Left lung (tissue), 14 donors: ENCODE data around the gene DHX32. TPM values are rescaled to one million over a fixed set of nuclear protein-coding genes. Genes with fewer than 3 reads are reported as not detected.
"Not testable (repeated sequence)": the region's sequence is repeated elsewhere in the genome, so short reads cannot be mapped to it uniquely, and the experiment has no call there.

Source experiments
- ATAC-seq: fragments of 200-7000 bp; cut with Tn5 transposase; one replicate; pipeline ENCODE4 v1.9.1; 2020; ENCODE audit warnings: moderate library complexity
- DNase-seq, 4 donors: peaks; one replicate each; pipeline ENCODE4 v3.0.0-alpha.2; 2013 to 2020
- H3K27ac ChIP-seq, 2 donors: fragments of 200-600 bp; sonication (generic) in 1 of 2; one replicate each; pipeline versions ENCODE4 v1.5.0 to v1.8.0; 2020 to 2021
- H3K27me3 ChIP-seq, 2 donors: fragments of 200-600 bp; sonication (generic) in 1 of 2; one replicate each; pipeline versions ENCODE4 v1.5.0 to v1.8.0; 2020 to 2021
- H3K36me3 ChIP-seq, 2 donors: fragments of 200-600 bp; sonication (generic) in 1 of 2; one replicate each; pipeline versions ENCODE4 v1.5.0 to v1.8.0; 2020 to 2021
- H3K4me1 ChIP-seq, 2 donors: fragments of 200-600 bp; one replicate each; pipeline ENCODE4 v1.8.0; 2021
- H3K4me3 ChIP-seq, 2 donors: fragments of 200-600 bp; sonication (generic) in 1 of 2; one replicate each; pipeline versions ENCODE4 v1.5.0 to v1.8.0; 2020 to 2021; ENCODE audit warnings: mild to moderate bottlenecking in 1 of 2
- H3K9me3 ChIP-seq, 2 donors: fragments of 200-600 bp; sonication (generic) in 1 of 2; one replicate each; pipeline versions ENCODE4 v1.5.0 to v1.8.0; 2020 to 2021
- CTCF ChIP-seq, 2 donors: fragments of 200-600 bp; sonication (generic) in 1 of 2; IDR thresholded peaks; one replicate each; pipeline versions ENCODE4 v1.5.0 to v1.8.0; 2021; ENCODE audit warnings: antibody characterized with exemption in 2 of 2
- intact Hi-C, 2 donors: fragments of 100-400 bp; cut with DNase I; formaldehyde crosslinking; loops; one replicate each; pipeline versions ENCODE4 v1.11.2 to v1.14.2; 2022
- long read RNA-seq, 12 donors: library from polyadenylated mRNA in 2 of 12; unstranded in 2 of 12; transcript quantifications; one replicate each; pipeline ENCODE4 v2.0.0 and lab custom pipeline, GENCODE V29; 2019 to 2026
- polyA plus RNA-seq, 6 donors: library from polyadenylated mRNA; unstranded; fragments of 120-200 nt; gene quantifications; one replicate each; pipeline ENCODE4 v1.2.1, GENCODE V29; 2013; ENCODE audit not compliant: insufficient read length in 6 of 6
- total RNA-seq, 2 donors: library from RNA; stranded (reverse); fragmentation: NEBNext Ultra II Directional; extraction: Animal tissue kit (Norgen Biotek cat#: 25700); gene quantifications; one replicate each; pipeline ENCODE4 v1.2.1, GENCODE V29; 2021
- donor health status: DM: no; HTN: yes; CAD: no.
- donor health status: DM: no; HTN: no; CAD: no.

Gene DHX32
- total RNA-seq: 10 to 100 TPM; 31.0 to 32.0 TPM
- 10 to 100 TPM; 26.2 to 28.0 (median 27.4) TPM for polyA plus RNA-seq
- long read RNA-seq, donor 1, partial matches to known transcripts: 12 of 22 reads
- long read RNA-seq, donor 1, other reads (novel, unspliced or antisense): 9 of 22 reads
- long read RNA-seq, donor 2, partial matches to known transcripts: 178 of 261 reads
- long read RNA-seq, donor 2, other reads (novel, unspliced or antisense): 83 of 261 reads
- long read RNA-seq, donor 3, partial matches to known transcripts: 110 of 157 reads
- long read RNA-seq, donor 3, other reads (novel, unspliced or antisense): 45 of 157 reads
- long read RNA-seq, donor 4, partial matches to known transcripts: 6 of 10 reads
- long read RNA-seq, donor 4, other reads (novel, unspliced or antisense): 4 of 10 reads
- long read RNA-seq, donor 5, partial matches to known transcripts: 31 of 32 reads
- long read RNA-seq, donor 5, other reads (novel, unspliced or antisense): 0 of 32 reads
- long read RNA-seq, donor 6, partial matches to known transcripts: 0 of 1 reads
- long read RNA-seq, donor 6, other reads (novel, unspliced or antisense): 0 of 1 reads
- long read RNA-seq, donor 7: 0 reads
- long read RNA-seq, donor 8: 0 reads
- long read RNA-seq, donor 9: 0 reads
- long read RNA-seq, donor 10, partial matches to known transcripts: 5 of 8 reads
- long read RNA-seq, donor 10, other reads (novel, unspliced or antisense): 3 of 8 reads
- long read RNA-seq, donor 11, partial matches to known transcripts: 32 of 32 reads
- long read RNA-seq, donor 11, other reads (novel, unspliced or antisense): 0 of 32 reads
- long read RNA-seq, donor 12, partial matches to known transcripts: 6 of 8 reads
- long read RNA-seq, donor 12, other reads (novel, unspliced or antisense): 0 of 8 reads

GRCh38 chr10:125881192-125881591, at the start of gene DHX32:
DHX32 (minus strand) TSS chr10:125881292; CDS start chr10:125880824, 468 bp downstream.
- ATAC-seq (no peak), DNase-seq (no peak)
- Histone ChIP-seq H3K9me3 (peaks cover 0 to 5% of the 10 kb centered on the region in 2 donors), H3K36me3 (peaks cover 0 to 4% of the 10 kb centered on the region in 2 donors), H3K27ac (no peak within 1 kb of the TSS), H3K4me1 (no peaks in the 10 kb centered on the region), H3K27me3 (no peaks in the 10 kb centered on the region), H3K4me3 (no peak within 1 kb of the TSS)
- TF ChIP-seq CTCF (IDR thresholded peaks at IDR 0.05): no peak
- intact Hi-C loops: no loop called here

GRCh38 chr10:125929618-125930017, 48.5 kb upstream of the DHX32 start:
- no peaks in the 10 kb centered on the region for H3K9me3 ChIP-seq
- intact Hi-C loops: no loop called here
- H3K4me1 ChIP-seq: no peaks in the 10 kb centered on the region
- H3K4me3 ChIP-seq: no peak overlapping the region
- peaks cover 0 to 6% of the 10 kb centered on the region in 2 donors for H3K27me3 ChIP-seq
- no peaks in the 10 kb centered on the region for H3K36me3 ChIP-seq
- no peak for TF ChIP-seq CTCF (IDR thresholded peaks at IDR 0.05)
- no peak overlapping the region for H3K27ac ChIP-seq
- DNase-seq (no peak), ATAC-seq (no peak)

- ATAC-seq: no peak
- intact Hi-C loops: no loop called here
- TF ChIP-seq CTCF (IDR thresholded peaks at IDR 0.05): no peak
Measured at GRCh38 chr10:125928928-125929585, 48.0 kb upstream of the DHX32 start.

GRCh38 chr10:125927265-125927664, 46.2 kb upstream of the DHX32 start:
- H3K36me3 ChIP-seq, DNase-seq, H3K4me1 ChIP-seq, H3K27ac ChIP-seq, ATAC-seq, intact Hi-C loops, H3K9me3 ChIP-seq, H3K27me3 ChIP-seq, H3K4me3 ChIP-seq: not testable (repeated sequence)

More at GRCh38 chr10:125928928-125929585, 48.0 kb upstream of the DHX32 start:
- DNase-seq: no peak
- Histone ChIP-seq H3K4me3 (no peak overlapping the region), H3K36me3 (no peaks in the 10 kb centered on the region), H3K27me3 (peaks cover 0 to under 1% of the 10 kb centered on the region in 2 donors), H3K9me3 (no peaks in the 10 kb centered on the region), H3K27ac (no peak overlapping the region), H3K4me1 (no peaks in the 10 kb centered on the region)

GRCh38 chr10:125926247-125926646, 45.2 kb upstream of the DHX32 start:
- Histone ChIP-seq H3K4me1 (no peaks in the 10 kb centered on the region), H3K27ac (no peak overlapping the region), H3K9me3 (no peaks in the 10 kb centered on the region), H3K4me3 (no peak overlapping the region), H3K27me3 (no peaks in the 10 kb centered on the region), H3K36me3 (no peaks in the 10 kb centered on the region)
- TF ChIP-seq CTCF (IDR thresholded peaks at IDR 0.05): no peak
- DNase-seq (no peak), ATAC-seq (no peak)
- intact Hi-C loops: no loop called here
